HG03139 (cell line): ENCODE results near the gene FOXK1.

Experiments used
- ATAC-seq: cut with Tn5 transposase; IDR thresholded peaks from one replicate; pipeline ENCODE4 v1.9.1; 2021; ENCODE audit not compliant: unreplicated experiment

The FOXK1 gene

DNA sequence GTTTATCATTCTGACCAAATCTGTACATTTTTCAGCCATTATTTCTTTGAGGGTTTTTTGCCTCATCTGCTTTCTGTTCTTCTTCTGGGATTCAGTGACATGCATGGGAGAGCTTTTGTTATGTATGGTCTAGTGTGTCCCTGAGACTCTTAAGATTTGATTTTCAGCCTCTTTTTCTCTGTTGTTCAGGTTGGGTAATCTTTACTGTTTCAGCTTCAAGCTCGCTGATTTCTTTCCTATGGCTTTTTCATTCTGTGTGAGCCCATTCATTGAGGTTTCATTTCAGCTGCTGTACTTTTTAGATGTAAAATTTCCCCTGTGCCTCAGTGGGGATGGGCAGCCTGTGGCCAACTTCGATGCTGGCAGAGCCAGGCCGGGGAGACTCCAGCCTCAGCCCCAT is 38.1 kb downstream of the FOXK1 start:
- no peak for ATAC-seq

DNA sequence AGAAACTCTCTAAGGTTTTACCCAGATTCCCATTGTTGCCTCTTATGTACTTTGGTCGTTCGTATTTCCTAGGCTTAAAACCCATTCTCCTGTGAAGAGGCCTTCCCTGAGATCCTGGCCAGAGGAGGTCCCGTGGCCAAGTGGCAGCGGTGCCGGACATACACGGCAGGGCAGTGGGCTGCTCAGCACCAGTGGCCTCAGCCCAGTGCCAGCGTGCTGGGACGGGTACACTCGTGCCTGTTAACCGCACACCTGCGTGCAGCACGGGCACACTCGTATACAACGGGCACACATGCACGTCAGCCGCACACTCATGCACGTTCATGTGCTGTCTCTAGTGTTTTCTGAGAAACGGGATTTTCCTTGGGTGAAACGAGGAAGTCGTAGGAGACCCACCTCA is 40.2 kb downstream of the FOXK1 start:
- no peak for ATAC-seq

DNA sequence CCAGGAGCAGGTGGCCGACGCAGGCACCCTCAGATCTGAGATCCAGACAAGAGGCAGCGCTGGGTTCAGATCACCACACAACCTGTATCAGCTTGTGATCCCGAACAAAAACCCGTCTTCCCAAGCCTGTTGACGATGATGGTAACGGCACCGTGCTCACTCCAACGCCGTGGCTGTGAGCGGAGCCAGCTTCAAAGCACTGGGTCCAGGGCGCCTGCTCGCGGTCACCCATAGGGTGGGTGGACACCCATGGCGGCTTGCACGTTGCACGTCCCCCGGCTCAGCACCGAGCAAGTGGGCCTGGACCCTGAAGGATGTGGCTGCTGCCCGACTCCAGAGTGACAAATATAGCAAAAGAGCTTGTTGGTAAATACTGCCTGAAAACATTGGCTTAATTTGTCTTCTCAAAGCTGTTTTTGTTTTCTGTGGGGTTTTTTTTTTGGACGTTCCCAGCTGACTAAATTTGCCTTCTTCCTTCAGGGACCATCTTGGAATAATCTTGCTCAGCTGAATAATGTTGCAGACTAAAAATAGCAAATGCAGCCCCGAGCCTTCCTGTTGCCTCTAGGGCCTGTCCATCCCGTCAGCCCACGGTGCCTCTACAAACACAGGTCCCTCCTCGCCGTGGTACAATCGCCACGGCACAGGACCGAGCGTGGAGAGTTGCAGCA is 41.0 kb downstream of the FOXK1 start:
- no peak for ATAC-seq

DNA sequence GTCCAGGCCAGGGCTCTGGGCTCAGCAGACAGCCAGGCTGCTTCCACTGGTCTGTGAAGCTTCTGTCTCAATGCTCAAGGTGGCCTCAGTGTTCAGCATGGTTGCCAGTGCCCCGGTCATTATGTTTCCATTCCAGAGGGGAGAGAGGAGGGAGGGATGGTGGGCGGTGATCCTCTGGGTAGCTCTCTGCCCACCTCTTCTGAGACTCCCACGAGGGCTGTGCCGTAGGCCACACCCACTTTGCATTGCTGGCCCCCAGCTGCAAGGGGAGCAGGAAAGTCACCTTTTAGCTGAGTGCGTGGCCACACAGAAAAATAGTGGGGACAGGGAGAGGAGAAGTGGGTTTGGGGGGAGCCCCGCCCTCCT is 42.5 kb downstream of the FOXK1 start:
- peak; percentile 23 for ATAC-seq

- peak; percentile 71 for ATAC-seq
Observed at GRCh38 chr7:4725014-4725849, 43.1 kb downstream of the FOXK1 start.

DNA sequence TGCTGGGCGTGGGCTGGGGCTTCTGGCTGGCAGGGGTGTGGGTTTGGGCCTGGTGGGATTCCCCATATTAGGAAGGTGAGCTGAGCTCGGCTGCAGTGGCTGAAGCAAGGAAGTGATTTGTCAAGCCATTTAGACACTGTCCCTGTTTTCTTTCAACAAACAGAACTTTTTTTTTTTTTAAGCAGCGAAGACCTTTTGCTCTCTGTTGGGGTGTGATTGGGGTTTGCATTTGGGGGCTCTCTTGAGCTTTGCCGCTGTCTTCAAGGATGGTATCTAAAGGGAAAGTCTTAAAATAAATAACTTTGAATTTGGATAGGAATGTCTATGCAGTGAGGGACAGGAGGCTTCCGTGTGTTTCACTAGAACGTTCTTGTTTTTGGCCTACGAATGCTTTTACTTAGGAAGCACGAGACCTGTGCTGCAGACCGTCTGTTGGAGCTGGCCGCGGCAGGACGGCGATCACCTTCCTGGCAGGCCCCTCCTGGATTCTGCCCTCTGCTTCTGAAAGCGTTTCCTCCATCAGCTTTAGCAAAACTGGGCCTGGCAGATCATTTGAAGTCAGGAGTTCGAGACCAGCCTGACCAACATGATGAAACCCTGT is 43.9 kb downstream of the FOXK1 start:
- no peak for ATAC-seq

DNA sequence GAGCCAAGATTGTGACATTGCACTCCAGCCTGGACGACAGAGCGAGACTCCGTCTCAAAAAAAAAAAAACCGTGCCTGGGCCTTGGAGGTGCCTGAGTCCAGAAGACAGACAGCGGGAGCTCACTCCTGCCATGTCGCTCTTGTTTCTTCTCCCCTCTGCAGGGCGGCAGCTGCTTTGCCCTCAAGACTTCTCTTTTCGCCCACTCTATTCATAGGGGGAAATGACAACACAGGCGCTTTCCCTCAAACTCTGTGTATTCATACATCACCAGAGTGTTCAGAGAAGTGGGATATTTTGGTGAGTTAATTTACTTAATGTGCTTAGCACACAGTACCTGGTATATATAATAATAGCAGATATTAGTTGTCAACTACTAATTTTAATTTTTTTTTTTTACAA is 44.5 kb downstream of the FOXK1 start:
- no peak for ATAC-seq

DNA sequence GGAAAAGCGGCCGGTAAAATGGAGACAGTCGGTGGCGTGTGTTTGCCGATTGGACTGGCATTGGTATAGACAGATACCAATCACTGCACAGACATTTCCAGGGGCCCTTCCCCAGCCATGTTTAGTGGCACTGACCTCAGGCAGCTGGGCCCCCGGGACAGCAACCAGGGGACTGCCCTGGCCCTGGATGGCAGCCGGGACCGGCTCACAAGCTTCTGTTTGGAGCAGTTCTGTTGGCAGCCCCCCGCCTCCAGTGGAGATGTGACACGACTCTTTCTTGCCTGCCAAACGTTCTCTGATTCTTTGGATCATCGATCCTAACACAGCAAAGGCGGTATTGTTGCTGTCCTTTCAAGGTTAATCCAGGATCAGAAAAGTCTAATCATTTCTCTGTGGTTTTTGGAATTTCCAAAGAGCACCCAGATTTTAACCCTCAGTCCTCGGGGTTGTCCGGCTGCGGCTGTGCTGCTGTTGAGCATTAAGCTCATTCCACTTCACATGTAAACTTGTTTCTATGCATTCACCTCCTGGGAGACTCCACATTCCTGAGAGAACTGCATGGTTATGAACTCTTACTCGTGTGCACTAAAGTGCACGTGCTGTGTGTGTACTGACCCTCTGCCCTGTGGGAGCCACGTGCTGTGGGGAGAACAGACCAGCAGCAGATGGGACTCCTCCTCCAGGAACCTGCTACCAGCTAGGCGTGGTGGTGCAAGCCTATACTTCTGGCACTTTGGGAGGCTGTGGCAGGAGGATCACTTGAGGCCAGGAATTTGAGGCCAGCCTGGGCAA is 46.0 kb downstream of the FOXK1 start:
- no peak for ATAC-seq

- ATAC-seq, result no peak
Observed at GRCh38 chr7:4729266-4729665, 47.2 kb downstream of the FOXK1 start.

DNA sequence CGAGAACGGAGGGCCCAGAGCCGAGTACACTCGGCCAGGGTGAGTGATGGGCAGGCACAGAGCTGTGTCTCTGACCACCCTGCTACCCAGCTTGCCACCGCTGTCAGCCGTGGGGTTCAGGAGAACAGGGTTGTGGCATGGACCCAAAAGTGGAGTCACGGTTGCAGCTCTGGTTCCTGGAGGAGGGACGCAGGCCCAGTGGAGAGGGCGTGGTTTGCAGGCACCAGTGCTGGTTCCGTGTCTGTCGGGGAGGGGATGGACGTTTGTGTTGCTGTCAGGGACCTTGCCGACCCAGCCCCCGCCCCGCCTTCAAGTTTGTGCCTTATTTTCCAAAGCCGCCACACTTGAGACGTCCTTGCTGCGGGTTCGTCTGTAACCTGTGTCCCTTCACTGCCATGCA is 48.2 kb downstream of the FOXK1 start:
- ATAC-seq, result no peak

DNA sequence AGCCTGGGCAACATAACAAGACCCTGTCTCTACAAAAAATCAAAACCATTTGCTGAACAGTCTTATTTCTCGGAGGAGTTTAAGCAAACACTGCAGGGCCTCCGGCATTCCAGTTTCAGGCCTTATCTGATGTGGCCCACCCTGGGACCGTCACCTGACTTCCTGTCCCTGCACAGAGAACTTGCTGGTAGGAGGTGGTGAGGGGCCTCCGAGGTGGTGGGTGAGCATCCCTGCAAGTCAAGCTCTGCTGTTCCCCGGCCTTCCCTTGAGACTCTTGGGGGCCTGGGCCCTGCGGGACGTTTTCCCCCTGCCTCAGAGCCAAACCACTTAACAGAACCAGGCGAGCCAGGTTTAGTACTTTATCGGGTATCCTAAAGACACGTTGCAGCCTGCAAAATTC is 48.9 kb downstream of the FOXK1 start:
- no peak for ATAC-seq

- no peak for ATAC-seq
Observed at GRCh38 chr7:4731803-4732202, 49.7 kb downstream of the FOXK1 start.

DNA sequence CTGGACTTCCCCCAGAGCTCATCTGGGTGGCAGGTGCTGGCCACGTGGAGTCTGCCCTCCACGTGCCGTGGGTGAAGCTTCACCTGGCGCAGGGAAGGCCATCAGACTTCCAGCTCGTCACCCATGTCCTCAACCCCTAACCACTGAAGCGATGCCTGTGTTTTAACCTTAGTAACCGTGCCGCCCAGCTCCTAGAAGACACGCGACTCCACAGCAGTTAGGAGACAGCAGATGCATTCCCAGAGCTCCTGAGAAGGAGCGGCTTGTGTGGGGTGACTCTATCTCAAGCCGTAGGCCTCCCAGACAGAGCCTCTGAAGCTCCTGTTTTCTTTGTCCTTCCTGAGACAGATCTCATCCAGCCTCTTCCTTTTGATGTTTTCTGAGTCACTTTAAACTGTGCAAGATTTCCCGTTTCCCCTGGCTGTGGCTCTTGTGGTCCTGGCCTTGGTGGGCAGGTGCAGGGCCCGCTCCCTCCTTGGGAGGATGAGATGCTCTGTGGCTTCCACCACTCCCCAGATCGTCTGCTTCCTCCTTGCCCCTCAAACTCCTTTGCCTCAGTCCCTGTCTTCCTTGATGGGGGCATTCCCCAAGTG is 51.9 kb downstream of the FOXK1 start:
- no peak for ATAC-seq

- no peak for ATAC-seq
Observed at GRCh38 chr7:4734587-4735345, 52.7 kb downstream of the FOXK1 start.

GRCh38 chr7:4737300-4737699 is 55.2 kb downstream of the FOXK1 start:
- no peak for ATAC-seq

DNA sequence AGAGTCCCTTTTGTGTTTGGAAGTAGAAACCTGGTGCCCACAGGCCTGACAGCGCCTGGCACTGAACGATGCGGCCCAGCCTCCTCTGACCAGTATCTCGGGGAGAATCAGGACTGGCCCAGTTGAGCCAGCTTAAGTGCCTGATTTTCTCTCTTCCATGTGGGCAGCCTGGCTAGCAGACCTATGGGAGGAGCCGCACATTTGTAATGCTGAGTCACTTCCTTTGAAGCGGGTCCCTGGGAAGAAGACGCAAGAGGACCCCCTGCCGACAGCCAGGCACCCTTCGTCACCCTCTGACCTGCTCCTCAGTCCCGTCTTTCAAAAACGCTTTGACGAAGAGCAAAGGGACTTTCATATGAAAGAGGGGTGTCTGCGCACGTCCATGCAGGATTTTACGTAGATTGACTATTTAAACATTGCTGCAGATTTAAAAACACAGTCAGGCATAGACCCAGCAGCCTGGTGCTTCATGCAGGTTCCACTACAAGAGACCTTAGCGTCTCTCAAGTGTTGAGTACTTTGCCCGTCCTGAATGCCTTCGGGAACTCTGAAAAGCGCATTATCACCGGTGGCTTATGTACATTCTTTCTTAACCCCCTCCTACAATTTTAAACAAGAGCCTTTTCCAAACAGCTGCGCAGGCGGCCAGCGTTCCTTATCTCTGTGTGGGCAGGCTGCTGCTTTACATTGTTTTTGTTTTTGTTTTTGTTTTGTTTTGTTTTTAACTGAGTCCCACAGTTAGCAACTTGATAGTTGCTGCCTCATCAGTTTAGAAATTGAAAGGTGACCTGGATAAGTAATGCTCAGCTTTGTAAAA is 56.8 kb downstream of the FOXK1 start:
- ATAC-seq, result no peak

DNA sequence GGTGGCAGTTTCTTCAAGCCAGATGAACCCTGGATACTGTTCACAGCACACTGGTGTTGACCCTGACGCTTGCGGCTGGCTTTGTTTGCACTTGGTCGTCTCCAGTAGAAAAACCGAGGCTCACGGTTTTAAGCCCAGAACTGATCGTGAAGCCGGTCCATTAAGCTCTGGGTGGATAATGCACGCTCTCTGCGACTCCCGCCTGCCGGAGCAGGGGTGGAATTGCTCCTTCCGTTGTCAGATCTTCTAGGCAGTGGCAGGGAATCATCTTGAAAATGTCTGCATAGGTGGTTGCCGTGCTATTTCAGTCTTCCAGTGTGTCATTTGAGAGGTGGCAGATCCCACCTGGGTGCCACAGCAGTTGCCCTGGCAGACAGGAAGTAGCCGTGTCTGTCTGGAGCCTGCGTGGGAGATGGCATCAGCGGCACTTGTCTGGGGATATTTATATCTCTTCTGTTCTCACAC is 57.5 kb downstream of the FOXK1 start:
- ATAC-seq, result no peak

DNA sequence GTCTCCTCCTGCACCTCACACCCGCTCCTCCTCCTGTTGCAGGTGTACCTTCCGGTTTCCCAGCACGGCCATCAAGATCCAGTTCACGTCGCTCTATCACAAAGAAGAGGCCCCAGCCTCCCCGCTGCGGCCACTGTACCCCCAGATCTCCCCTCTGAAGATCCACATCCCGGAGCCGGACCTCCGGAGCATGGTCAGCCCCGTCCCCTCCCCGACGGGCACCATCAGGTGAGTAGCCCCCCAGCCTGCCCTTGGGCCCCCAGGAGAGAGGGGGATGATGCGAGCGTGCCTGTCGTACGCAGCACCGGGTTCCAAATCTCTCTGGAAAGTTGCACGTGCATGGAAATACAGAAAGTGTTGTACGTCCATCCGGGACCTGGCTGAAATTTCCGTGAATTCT is 58.7 kb downstream of the FOXK1 start:
- no peak for ATAC-seq

DNA sequence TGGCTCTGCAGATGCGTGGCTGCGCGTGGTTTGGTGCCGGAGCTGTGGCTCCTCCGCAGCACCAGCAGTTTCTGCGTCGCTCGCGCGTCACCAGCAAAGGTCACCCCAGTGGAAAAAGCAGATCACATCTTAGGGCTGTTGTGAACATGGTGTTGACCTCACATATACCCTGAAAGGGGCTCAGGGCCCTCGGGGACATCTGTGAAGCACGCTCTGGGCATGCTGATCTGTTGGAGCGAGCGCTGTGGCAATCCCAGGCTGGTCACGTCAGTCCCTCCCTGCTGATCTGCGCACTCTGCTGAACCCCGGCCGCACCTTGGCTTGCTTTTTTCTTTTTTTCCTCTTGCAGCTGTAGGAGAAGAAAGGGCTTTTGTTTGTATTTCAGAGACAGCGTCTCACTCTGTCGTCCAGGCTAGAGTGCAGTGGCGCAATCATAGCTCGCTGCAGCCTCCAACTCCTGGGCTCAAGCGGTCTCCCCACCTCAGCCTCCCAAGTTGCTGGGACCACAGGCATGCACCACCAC is 60.0 kb downstream of the FOXK1 start:
- no peak for ATAC-seq
